Femur (tissue), 1 donor: ENCODE measurements around the gene RFC5.
"Not testable (repeated sequence)": the region's sequence is repeated elsewhere in the genome, so short reads cannot be mapped to it uniquely, and the experiment has no call there.

Source experiments
- DNase-seq: peaks from one replicate; pipeline ENCODE4 v3.0.0-alpha.2; 2017

RFC5 gene

GRCh38 chr12:118016424-118017264, at the start of gene RFC5:
Gene RFC5 (plus strand): TSS chr12:118016703. CDS start chr12:118016828, 125 bp downstream.
- DNase-seq: peak; percentile 98

GRCh38 chr12:117967043-117967442, 49.5 kb upstream of the RFC5 start:
- no peak for DNase-seq

- no peak for DNase-seq
These were observed 49.0 kb upstream of the RFC5 start for GRCh38 chr12:117967512-117967911.

- no peak for DNase-seq
These were observed 48.2 kb upstream of the RFC5 start for GRCh38 chr12:117968151-117968789.

- peak; percentile 23 for DNase-seq
These were observed 47.5 kb upstream of the RFC5 start, which contains the start of gene KSR2 for GRCh38 chr12:117968826-117969659. Gene KSR2 (minus strand): TSS chr12:117968990. CDS start chr12:117968255, 735 bp downstream.

GRCh38 chr12:117970334-117970733, 46.2 kb upstream of the RFC5 start:
- DNase-seq: no peak

- DNase-seq: no peak
These were observed 44.2 kb upstream of the RFC5 start for GRCh38 chr12:117972301-117972700.

GRCh38 chr12:117975006-117975405, 41.5 kb upstream of the RFC5 start:
- DNase-seq: no peak

- no peak for DNase-seq
These were observed 39.1 kb upstream of the RFC5 start for GRCh38 chr12:117977373-117977772.

- DNase-seq: no peak
These were observed 35.9 kb upstream of the RFC5 start for GRCh38 chr12:117980616-117981015.

GRCh38 chr12:117981267-117981666, 35.2 kb upstream of the RFC5 start:
- no peak for DNase-seq

- DNase-seq: no peak
These were observed 31.3 kb upstream of the RFC5 start for GRCh38 chr12:117985182-117985581.

GRCh38 chr12:117986705-117987469, 29.6 kb upstream of the RFC5 start:
- no peak for DNase-seq

- no peak for DNase-seq
These were observed 21.7 kb upstream of the RFC5 start for GRCh38 chr12:117994551-117995438.

- no peak for DNase-seq
These were observed 17.8 kb upstream of the RFC5 start for GRCh38 chr12:117998719-117999118.

GRCh38 chr12:117999806-118000205, 16.7 kb upstream of the RFC5 start:
- DNase-seq: not testable (repeated sequence)

GRCh38 chr12:118010903-118011302, 5.6 kb upstream of the RFC5 start:
- no peak for DNase-seq

- no peak for DNase-seq
These were observed 5.1 kb upstream of the RFC5 start for GRCh38 chr12:118011377-118011776.

GRCh38 chr12:118011961-118012360, 4.5 kb upstream of the RFC5 start:
- DNase-seq: no peak

GRCh38 chr12:118013283-118013682, 3.2 kb upstream of the RFC5 start:
- DNase-seq: no peak

- no peak for DNase-seq
These were observed 1.2 kb upstream of the RFC5 start for GRCh38 chr12:118015306-118015705.
